SK-N-SH treated with all-trans-retinoic acid at 6 μM for 48 hours (cell line): ENCODE data around the gene MIAT.
"Not testable (repeated sequence)": the region's sequence is repeated elsewhere in the genome, so short reads cannot be mapped to it uniquely, and the experiment has no call there.

ENCODE experiments used
- ATAC-seq: fragments of 200-7000 bp; cut with Tn5 transposase; 3 replicates; pipeline ENCODE4 v1.9.1; 2020; ENCODE audit warnings: mild to moderate bottlenecking, moderate library complexity
- ARNTL ChIP-seq: fragments of 450-650 bp; formaldehyde crosslinking; IDR thresholded peaks from 2 replicates; pipeline ENCODE4 v1.5.0; 2020; ENCODE audit warnings: low read depth, mild to moderate bottlenecking, moderate library complexity, borderline replicate concordance
- CREB5 ChIP-seq: fragments of 250-450 bp; sonication (Bioruptor Pico); IDR thresholded peaks from 2 replicates; pipeline ENCODE4 v1.5.1; 2020; ENCODE audit warnings: low read depth, mild to moderate bottlenecking, moderate library complexity
- CSDC2 ChIP-seq: fragments of 250-450 bp; sonication (Bioruptor Pico); IDR thresholded peaks from 2 replicates; pipeline ENCODE4 v1.5.0; 2020; ENCODE audit warnings: mild to moderate bottlenecking, moderate library complexity
- CSRNP3 ChIP-seq: fragments of 250-450 bp; sonication (Bioruptor Pico); IDR thresholded peaks from 2 replicates; pipeline ENCODE4 v1.5.1; 2021; ENCODE audit warnings: mild to moderate bottlenecking, moderate library complexity
- ESRRG ChIP-seq: fragments of 250-450 bp; sonication (Bioruptor Pico); IDR thresholded peaks from 2 replicates; pipeline ENCODE4 v1.6.1; 2021; ENCODE audit warnings: mild to moderate bottlenecking
- GLIS3 ChIP-seq: fragments of 250-450 bp; sonication (Bioruptor Pico); IDR thresholded peaks from 2 replicates; pipeline ENCODE4 v1.5.0; 2020; ENCODE audit warnings: mild to moderate bottlenecking, moderate library complexity
- ISL1 ChIP-seq: fragments of 250-450 bp; sonication (Bioruptor Pico); IDR thresholded peaks from 2 replicates; pipeline ENCODE4 v2.1.2; 2022; ENCODE audit warnings: mild to moderate bottlenecking, moderate library complexity
- OSR1 ChIP-seq: fragments of 250-450 bp; sonication (Bioruptor Pico); IDR thresholded peaks from 2 replicates; pipeline ENCODE4 v1.8.0; 2022; ENCODE audit warnings: moderate library complexity, mild to moderate bottlenecking, inconsistent platforms
- POU6F1 ChIP-seq: fragments of 250-450 bp; sonication (Bioruptor Pico); IDR thresholded peaks from 2 replicates; pipeline ENCODE4 v1.8.0; 2021; ENCODE audit warnings: low read depth, mild to moderate bottlenecking, moderate library complexity, borderline replicate concordance
- PPARA ChIP-seq: fragments of 250-450 bp; sonication (Bioruptor Pico); IDR thresholded peaks from 2 replicates; pipeline ENCODE4 v1.5.0; 2020; ENCODE audit warnings: mild to moderate bottlenecking, borderline replicate concordance
- RARB ChIP-seq: fragments of 250-450 bp; sonication (Bioruptor Pico); IDR thresholded peaks from 2 replicates; pipeline ENCODE4 v1.8.0; 2021; ENCODE audit warnings: mild to moderate bottlenecking, moderate library complexity
- SNAI2 ChIP-seq: fragments of 250-450 bp; sonication (Bioruptor Pico); IDR thresholded peaks from 2 replicates; pipeline ENCODE4 v1.5.0; 2020; ENCODE audit warnings: mild to moderate bottlenecking, moderate library complexity
- TCF4 ChIP-seq: fragments of 250-450 bp; sonication (Bioruptor Pico); IDR thresholded peaks from 2 replicates; pipeline ENCODE4 v1.8.0; 2021; ENCODE audit warnings: mild to moderate bottlenecking, moderate library complexity, borderline replicate concordance
- TOX ChIP-seq: fragments of 250-450 bp; sonication (Bioruptor Pico); IDR thresholded peaks from 2 replicates; pipeline ENCODE4 v1.8.0; 2021; ENCODE audit warnings: mild to moderate bottlenecking, moderate library complexity, borderline replicate concordance
- TSHZ2 ChIP-seq: fragments of 250-450 bp; sonication (Bioruptor Pico); IDR thresholded peaks from 2 replicates; pipeline ENCODE4 v1.5.0; 2020; ENCODE audit warnings: mild to moderate bottlenecking, moderate library complexity
- ZC3H10 ChIP-seq: fragments of 250-450 bp; sonication (Bioruptor Pico); IDR thresholded peaks from 2 replicates; pipeline ENCODE4 v1.5.1; 2021; ENCODE audit warnings: mild to moderate bottlenecking, moderate library complexity
- ZFP3 ChIP-seq: fragments of 250-450 bp; sonication (Bioruptor Pico); IDR thresholded peaks from 2 replicates; pipeline ENCODE4 v1.5.0; 2020; ENCODE audit warnings: mild to moderate bottlenecking, moderate library complexity
- ZFP30 ChIP-seq: fragments of 450-650 bp; formaldehyde crosslinking; IDR thresholded peaks from 2 replicates; pipeline ENCODE4 v1.5.0; 2022; ENCODE audit warnings: mild to moderate bottlenecking, moderate library complexity
- ZNF565 ChIP-seq: fragments of 450-650 bp; formaldehyde crosslinking; conservative IDR thresholded peaks from 2 replicates; pipeline ENCODE4 v1.5.0; 2020; ENCODE audit warnings: low read depth, mild to moderate bottlenecking, moderate library complexity
- ZNF70 ChIP-seq: fragments of 450-650 bp; formaldehyde crosslinking; IDR thresholded peaks from 2 replicates; pipeline ENCODE4 v1.5.0; 2020; ENCODE audit warnings: mild to moderate bottlenecking, moderate library complexity
- ZNF8 ChIP-seq: fragments of 450-650 bp; formaldehyde crosslinking; IDR thresholded peaks from 2 replicates; pipeline ENCODE4 v1.5.0; 2020; ENCODE audit warnings: mild to moderate bottlenecking, moderate library complexity

The MIAT gene

GRCh38 chr22:26610996-26611395 lies 46.4 kb upstream of the MIAT start:
- ATAC-seq, result peak; percentile 16; the same call in 1 of the 3 replicates
- TF ChIP-seq PPARA (no peak), POU6F1 (CRISPR knock-in tag) (no peak), CREB5 (CRISPR knock-in tag) (no peak), ZFP3 (CRISPR knock-in tag) (no peak), CSDC2 (no peak), TOX (CRISPR knock-in tag) (no peak), ZFP30 (no peak), CSRNP3 (no peak)

GRCh38 chr22:26612652-26613051 lies 44.7 kb upstream of the MIAT start:
- no peak for ATAC-seq
- TF ChIP-seq ZNF70 (CRISPR knock-in tag), result no peak
- TF ChIP-seq RARB, result no peak
- TF ChIP-seq CSRNP3, result no peak
- no peak for TF ChIP-seq PPARA
- TF ChIP-seq TOX (CRISPR knock-in tag), result no peak
- no peak for TF ChIP-seq SNAI2 (CRISPR knock-in tag)
- TF ChIP-seq POU6F1 (CRISPR knock-in tag), result no peak
- TF ChIP-seq ARNTL, result no peak
- TF ChIP-seq TSHZ2 (CRISPR knock-in tag), result no peak
- TF ChIP-seq ESRRG (CRISPR knock-in tag), result no peak
- no peak for TF ChIP-seq ZC3H10 (CRISPR knock-in tag)
- no peak for TF ChIP-seq ZFP30
- no peak for TF ChIP-seq GLIS3 (CRISPR knock-in tag)

GRCh38 chr22:26613753-26614152 lies 43.6 kb upstream of the MIAT start:
- ATAC-seq, result not testable (repeated sequence)

GRCh38 chr22:26614322-26614721 lies 43.1 kb upstream of the MIAT start:
- TF ChIP-seq POU6F1 (CRISPR knock-in tag) (no peak), ZFP30 (no peak), OSR1 (CRISPR knock-in tag) (no peak), TCF4 (CRISPR knock-in tag) (no peak), CSRNP3 (no peak), ZNF70 (CRISPR knock-in tag) (no peak), ZNF8 (no peak), RARB (no peak), GLIS3 (CRISPR knock-in tag) (no peak), ARNTL (no peak), PPARA (no peak), TOX (CRISPR knock-in tag) (no peak), ISL1 (CRISPR knock-in tag) (no peak), ESRRG (CRISPR knock-in tag) (no peak), ZC3H10 (CRISPR knock-in tag) (no peak), ZNF565 (CRISPR knock-in tag) (no peak), ZFP3 (CRISPR knock-in tag) (no peak)
- no peak for ATAC-seq
